Left lobe of liver (tissue), 2 donors: ENCODE results near the gene GRIP2. TPM values are rescaled to one million over a fixed set of nuclear protein-coding genes. Genes with fewer than 3 reads are reported as not detected.

Source experiments
- ATAC-seq: fragments of 200-7000 bp; cut with Tn5 transposase; one replicate; pipeline ENCODE4 v1.9.1; 2020; ENCODE audit warnings: mild to moderate bottlenecking, moderate library complexity
- DNase-seq: peaks from one replicate; pipeline ENCODE4 v3.0.0-alpha.2; 2020; ENCODE audit warnings: low spot score
- total RNA-seq: library from RNA; stranded (reverse); gene quantifications from one replicate; pipeline ENCODE4 v1.2.1, GENCODE V29; 2021
- donor health status: DM: no; HTN: no; CAD: no; lungs with moderate emphysema.
- donor health status: DM: no; HTN: yes; CAD: no.

GRIP2 gene
- total RNA-seq, 1 donor from 2014 or later, result 0.40 TPM

GRCh38 chr3:14439501-14440167, 100.5 kb downstream of the GRIP2 start:
- ATAC-seq, result peak; percentile 68

More at GRCh38 chr3:14439501-14440167, 100.5 kb downstream of the GRIP2 start:
- DNase-seq, result peak; percentile 62

Other genes with a start within 250 kb of the GRIP2 start
- 3.2 TPM for gene SLC6A6, start 137.7 kb downstream of the GRIP2 start, total RNA-seq
- gene CCDC174, start 111.4 kb upstream of the GRIP2 start, total RNA-seq, result 6.4 TPM
- 0.13 TPM for gene C3orf20, start 134.8 kb upstream of the GRIP2 start, total RNA-seq